GM19193 (cell line): ENCODE measurements around the gene PGAP3.

Experiments
- POLR2A ChIP-seq: IDR thresholded peaks from 4 replicates; pipeline ENCODE4 v1.6.1; 2011; ENCODE audit not compliant: insufficient read depth, insufficient read length; ENCODE audit errors: extremely low read depth

PGAP3 gene, protein sequence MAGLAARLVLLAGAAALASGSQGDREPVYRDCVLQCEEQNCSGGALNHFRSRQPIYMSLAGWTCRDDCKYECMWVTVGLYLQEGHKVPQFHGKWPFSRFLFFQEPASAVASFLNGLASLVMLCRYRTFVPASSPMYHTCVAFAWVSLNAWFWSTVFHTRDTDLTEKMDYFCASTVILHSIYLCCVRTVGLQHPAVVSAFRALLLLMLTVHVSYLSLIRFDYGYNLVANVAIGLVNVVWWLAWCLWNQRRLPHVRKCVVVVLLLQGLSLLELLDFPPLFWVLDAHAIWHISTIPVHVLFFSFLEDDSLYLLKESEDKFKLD

DNA sequence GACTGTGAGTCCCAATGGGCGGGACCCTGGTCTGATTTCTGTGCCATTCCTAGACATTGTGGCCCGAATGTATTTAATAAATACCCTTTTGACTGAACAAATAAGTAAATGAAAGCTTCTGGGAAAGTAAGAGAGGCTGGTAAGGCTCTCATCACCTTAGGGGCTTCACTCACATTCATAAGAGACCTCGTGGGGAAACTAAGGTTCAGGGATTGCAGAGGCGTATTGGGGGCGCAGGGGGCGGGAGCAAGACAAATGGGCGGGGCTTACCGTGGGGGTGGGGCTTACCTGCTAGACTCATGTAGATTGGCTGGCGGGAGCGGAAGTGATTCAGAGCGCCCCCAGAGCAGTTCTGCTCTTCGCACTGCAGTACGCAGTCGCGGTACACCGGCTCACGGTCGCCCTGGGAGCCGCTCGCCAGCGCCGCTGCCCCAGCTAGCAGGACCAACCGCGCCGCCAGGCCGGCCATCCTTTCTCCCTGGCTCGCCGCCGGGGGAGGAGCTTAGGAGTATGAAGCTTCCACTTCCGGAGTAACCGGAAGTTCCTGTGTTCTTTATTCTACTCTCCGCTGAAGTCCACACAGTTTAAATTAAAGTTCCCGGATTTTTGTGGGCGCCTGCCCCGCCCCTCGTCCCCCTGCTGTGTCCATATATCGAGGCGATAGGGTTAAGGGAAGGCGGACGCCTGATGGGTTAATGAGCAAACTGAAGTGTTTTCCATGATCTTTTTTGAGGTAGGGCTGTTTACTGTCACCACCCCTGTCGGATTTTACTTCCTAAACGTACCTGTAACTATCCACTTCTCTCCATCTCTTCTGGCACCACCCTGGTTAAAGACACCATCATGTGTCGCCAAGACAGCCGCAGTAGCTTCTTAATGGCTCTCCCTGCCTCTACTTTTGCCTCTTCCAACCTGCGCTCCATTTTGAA, at the start of gene PGAP3:
Gene PGAP3 (minus strand): TSS at position 512 of the 929 bp plus-strand sequence. CDS start 43 bp downstream, at position 469.
- peak; percentile 85 for TF ChIP-seq POLR2A

DNA sequence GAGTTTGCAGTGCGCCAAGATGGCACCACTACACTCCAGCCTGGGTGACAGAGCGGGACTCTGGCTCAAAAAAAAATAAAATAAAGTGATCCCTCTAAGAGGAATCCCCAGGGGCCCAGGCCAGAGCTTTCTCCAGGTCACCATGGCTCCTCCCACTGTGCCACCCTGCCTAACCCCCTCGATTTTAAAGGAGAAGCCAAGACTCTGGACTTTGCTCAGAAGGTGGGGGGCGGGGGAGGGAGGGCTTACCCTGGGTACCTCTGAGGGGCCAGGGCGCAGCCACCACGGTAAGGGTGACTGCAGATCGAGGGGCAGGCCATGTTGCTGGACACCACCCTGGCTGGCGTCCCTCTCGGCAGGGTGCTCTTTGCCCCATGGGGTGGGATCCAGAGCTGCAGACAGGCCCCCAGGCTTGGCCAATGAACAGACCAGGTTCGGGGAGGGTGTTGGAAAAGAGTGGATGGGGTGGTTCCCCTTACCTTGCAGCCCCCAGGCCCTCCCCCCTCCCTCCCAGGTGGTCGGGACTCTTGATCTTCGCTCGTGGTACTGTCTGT, 49.4 kb upstream of the PGAP3 start:
- TF ChIP-seq POLR2A = no peak

DNA sequence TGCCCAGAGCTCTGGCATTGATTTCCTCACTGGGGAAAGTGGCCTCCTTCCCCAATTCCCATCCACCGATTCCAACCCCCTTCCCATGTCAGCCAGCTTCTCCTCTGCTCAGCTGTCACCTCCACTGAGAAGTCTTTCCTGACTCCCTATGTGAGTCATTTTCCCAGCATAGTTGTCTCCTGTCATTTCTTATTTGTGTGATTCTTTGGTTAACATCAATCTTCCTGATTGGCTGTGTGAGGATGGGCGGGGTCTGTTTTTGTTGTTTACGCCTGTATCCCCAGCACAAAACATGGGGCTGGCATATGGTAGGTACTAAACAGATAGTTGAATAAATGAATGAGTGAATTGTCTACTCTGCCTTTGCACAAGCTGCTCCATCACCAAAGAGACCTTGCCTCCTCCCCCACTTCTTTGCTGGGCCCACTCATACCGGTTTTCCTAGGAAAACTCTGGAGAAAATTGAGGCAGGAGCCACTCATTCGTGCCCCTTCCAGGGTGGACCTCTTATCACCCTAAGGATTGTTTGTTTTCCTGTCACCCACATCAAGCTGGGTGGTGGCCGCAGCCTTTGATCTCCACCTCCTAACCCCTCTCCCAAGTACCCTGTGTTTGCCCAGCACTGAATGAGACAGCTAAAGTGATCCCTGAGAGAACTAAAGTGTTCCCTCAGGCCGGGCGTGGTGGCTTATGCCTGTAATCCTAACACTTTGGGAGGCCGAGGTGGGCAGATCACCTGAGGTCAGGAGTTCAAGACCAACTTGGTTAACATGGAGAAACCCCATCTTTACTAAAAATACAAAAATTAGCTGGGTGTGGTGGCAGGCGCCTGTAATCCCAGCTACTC, 48.7 kb upstream of the PGAP3 start:
- no peak for TF ChIP-seq POLR2A

DNA sequence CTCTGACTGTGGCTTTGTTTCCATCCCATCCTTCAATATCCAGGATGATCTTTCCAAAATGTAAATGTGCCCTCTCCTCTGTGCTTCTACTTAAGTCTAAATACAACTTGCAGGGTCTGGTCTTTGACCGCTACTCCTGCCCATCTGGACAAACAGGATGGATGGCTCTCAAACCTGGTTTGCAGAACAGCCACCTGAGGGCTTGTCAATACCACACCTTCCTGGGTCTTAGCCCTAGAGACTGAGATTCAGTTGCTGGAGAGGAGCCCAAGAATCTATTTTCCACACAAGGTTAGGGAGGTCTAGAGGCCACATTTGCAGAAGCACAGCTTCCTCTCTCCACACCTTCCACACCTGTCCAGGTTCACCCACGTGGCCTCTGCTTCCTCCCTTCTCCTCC, 48.0 kb upstream of the PGAP3 start:
- TF ChIP-seq POLR2A = no peak

DNA sequence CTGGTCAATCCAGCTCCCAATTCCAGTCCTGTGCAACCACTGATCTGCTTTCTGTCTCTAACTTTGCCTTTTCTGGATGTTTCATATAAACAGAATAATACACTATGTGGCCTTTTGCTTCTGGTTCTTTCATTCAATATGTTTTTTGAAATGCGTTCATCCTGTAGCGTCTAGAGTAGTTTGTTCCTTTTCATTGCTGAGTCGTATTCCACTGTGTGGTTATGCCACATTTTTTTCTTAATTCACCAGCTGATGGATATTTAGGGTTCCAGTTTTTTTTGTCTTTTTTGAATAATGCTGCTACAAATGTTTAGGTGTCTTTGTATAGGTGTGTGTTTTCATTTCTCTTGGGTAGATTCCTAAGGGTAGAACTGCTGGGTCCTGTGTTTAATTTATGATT, 44.7 kb upstream of the PGAP3 start:
- no peak for TF ChIP-seq POLR2A

DNA sequence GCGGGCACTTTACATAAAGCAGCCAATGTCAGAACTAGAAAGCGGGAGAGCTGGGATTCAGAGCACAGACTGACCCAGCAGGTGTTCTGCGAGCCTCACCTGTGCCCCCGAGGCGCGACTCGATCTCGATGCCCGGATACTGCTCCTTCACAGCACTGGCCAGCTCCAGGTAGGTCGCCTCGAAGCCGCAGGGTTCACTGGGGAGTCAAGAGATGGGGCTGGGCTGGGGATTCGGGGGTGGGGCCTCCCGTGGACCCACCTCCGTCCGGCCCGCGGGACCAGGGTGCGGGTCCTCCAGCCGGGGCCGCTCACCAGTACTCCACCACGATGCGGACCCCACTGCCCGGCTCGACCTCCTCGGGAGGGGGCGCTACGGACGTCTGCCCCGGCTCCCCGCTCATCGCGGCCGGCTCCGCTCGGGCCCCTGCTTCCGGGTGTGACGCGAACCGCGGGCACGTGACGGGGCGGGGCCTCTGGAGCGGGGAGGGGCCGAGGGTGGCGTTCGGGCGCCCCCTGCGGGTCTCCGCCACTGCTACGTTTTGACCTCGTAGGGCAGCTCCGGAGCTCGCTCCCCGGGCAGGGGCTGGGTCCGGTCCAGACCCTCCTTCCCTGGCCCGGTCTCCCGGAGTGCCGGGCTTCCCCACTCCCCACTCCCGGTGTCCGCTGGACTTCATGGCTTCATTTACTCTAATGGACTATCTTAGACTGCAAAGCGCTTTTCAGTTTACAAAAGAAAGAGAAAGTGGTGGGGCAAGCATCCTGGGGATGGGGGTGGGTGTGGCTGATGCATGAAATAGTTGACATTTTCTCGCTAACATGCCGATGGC, 42.5 kb upstream of the PGAP3 start, which contains the start of gene MIEN1:
Gene MIEN1 (minus strand): TSS at position 438 of the 827 bp plus-strand sequence. CDS start 37 bp downstream, at position 401.
- peak; percentile 83 for TF ChIP-seq POLR2A

DNA sequence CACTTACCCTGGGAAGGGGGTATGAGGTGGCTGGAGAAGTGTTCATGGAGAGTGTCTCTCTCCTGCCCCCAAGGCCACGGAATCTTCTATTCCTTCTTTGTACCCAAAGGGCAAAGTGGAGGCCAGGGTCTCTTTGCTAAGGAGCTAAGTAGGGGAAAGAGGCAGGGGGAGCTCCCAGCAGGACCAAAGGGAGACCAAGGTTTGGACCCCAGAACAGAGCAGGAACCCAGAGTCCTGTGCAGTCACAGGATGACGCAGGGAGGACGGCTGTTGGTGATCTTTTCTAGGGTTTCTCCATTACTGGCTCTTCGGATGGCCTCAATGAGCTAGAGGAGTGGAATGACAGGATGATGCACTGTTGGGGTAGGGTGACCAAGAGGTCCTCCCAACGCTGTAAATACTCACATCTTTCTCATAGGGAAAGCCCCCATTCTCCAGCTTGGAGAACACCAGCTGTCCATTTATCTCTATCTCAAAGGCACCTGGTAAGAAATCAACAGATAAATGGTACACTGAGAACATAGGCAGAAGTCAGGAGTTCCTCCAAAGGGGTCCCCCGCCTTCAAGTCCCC, 41.5 kb upstream of the PGAP3 start:
- no peak for TF ChIP-seq POLR2A

DNA sequence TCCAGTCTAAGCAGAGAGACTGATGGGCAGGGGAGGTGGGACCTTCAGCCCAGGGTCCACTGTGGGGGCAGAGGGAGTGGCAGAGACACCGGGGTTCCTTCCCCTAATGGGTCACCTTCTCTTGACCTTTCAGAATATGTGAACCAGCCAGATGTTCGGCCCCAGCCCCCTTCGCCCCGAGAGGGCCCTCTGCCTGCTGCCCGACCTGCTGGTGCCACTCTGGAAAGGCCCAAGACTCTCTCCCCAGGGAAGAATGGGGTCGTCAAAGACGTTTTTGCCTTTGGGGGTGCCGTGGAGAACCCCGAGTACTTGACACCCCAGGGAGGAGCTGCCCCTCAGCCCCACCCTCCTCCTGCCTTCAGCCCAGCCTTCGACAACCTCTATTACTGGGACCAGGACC, 39.7 kb upstream of the PGAP3 start:
- no peak for TF ChIP-seq POLR2A

DNA sequence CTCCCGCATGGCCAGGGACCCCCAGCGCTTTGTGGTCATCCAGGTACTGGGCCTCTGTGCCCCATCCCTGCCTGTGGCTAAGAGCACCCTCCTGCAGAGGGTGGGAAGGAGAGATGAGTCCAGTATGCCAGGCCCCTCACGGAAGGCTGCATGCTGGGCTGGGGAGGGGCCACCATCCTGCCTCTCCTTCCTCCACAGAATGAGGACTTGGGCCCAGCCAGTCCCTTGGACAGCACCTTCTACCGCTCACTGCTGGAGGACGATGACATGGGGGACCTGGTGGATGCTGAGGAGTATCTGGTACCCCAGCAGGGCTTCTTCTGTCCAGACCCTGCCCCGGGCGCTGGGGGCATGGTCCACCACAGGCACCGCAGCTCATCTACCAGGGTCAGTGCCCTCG, 38.8 kb upstream of the PGAP3 start:
- no peak for TF ChIP-seq POLR2A

DNA sequence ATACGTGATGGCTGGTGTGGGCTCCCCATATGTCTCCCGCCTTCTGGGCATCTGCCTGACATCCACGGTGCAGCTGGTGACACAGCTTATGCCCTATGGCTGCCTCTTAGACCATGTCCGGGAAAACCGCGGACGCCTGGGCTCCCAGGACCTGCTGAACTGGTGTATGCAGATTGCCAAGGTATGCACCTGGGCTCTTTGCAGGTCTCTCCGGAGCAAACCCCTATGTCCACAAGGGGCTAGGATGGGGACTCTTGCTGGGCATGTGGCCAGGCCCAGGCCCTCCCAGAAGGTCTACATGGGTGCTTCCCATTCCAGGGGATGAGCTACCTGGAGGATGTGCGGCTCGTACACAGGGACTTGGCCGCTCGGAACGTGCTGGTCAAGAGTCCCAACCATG, 36.9 kb upstream of the PGAP3 start:
- TF ChIP-seq POLR2A = no peak

DNA sequence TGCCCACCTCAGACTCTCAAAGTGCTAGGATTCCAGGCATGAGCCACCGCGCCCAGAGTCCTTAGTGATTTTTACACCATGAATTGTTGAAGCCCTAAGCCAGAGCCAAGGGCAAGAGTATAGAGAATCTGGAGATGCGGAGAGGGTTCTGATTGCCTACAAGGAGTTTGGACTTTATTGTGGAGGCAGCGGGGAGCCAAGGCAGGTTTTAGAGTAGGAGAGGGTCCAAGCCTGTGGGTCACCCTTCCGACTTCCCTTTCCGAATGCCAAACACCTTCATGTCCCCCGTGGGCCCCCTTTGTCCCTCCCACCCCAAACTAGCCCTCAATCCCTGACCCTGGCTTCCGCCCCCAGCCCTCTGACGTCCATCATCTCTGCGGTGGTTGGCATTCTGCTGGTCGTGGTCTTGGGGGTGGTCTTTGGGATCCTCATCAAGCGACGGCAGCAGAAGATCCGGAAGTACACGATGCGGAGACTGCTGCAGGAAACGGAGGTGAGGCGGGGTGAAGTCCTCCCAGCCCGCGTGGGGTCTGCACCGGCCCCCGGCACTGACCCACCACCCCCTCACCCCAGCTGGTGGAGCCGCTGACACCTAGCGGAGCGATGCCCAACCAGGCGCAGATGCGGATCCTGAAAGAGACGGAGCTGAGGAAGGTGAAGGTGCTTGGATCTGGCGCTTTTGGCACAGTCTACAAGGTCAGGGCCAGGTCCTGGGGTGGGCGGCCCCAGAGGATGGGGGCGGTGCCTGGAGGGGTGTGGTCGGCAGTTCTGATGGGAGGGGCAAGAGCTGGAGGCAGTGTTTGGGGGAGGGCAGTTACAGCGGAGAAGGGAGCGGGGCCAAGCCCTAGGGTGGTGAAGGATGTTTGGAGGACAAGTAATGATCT, 35.4 kb upstream of the PGAP3 start:
- TF ChIP-seq POLR2A = no peak

DNA sequence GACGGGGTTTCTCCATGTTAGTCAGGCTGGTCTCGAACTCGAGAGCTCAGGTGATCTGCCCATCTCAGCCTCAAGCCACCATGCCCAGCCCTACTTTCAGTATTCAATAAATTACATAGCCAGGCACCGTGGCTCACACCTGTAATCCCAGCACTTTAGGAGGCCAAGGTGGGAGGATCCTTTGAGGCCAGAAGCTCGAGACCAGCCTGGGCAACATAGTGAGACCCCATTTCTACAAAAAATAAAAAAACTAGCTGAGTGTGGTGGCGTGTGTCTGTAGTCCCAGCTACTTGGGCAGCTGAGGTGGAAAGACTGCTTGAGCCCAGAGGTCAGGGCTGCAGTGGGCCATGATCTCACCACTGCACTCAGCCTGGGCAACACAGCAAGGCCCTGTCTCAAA, 34.2 kb upstream of the PGAP3 start:
- TF ChIP-seq POLR2A = no peak
